HG03432 (cell line): Measurements from ENCODE around the gene PIK3CD.
A peak's percentile ranks its signal among the peaks of the same experiment; 100 is the strongest.
"Not testable (repeated sequence)": the region's sequence is repeated elsewhere in the genome, so short reads cannot be mapped to it uniquely, and the experiment has no call there.

Experiments used
- ATAC-seq: cut with Tn5 transposase; IDR thresholded peaks from one replicate; pipeline ENCODE4 v1.9.1; 2021; ENCODE audit warnings: mild to moderate bottlenecking, moderate library complexity; ENCODE audit not compliant: unreplicated experiment

The PIK3CD gene

DNA sequence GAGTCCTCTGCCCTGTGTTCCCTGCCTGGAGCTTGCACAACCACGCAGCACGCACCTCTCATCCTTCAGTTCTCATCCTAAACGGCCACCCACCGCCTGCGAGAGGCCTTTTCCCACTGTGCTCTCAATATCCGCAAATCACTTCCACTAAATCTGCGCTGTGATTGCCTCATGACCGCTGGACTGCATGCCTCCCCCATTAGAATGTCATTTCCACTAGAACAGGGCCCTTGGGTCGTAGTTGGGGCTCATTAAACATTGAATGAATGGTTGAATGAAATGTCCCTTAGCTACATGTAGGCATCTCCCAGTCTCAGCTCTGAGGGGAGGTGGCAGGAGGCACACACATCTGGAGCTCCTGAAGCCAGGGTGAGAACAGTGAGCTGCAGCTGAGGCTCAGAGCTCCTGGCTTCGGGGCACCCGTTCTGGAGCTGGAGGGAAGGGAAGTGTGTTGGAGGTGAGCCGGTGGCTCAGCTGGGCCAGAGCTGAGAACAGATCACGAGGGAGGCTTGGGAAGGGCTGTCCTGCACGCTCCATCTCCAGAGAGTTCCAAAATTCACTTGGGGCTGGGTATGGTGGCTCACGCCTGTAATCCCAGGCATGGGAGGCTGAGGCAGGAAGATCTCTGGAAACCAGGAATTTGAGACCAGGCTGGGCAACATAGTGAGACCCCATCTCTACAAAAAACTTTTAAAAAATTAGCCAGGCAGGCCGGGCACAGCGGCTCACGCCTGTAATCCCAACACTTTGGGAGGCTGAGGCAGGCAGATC is 32.4 kb upstream of the PIK3CD start:
- no peak for ATAC-seq

GRCh38 chr1:9621032-9621431 is 30.5 kb upstream of the PIK3CD start:
- ATAC-seq: no peak

- ATAC-seq: no peak
Observed at GRCh38 chr1:9624081-9624480, 27.4 kb upstream of the PIK3CD start.

GRCh38 chr1:9625030-9625429 is 26.5 kb upstream of the PIK3CD start:
- ATAC-seq: not testable (repeated sequence)

DNA sequence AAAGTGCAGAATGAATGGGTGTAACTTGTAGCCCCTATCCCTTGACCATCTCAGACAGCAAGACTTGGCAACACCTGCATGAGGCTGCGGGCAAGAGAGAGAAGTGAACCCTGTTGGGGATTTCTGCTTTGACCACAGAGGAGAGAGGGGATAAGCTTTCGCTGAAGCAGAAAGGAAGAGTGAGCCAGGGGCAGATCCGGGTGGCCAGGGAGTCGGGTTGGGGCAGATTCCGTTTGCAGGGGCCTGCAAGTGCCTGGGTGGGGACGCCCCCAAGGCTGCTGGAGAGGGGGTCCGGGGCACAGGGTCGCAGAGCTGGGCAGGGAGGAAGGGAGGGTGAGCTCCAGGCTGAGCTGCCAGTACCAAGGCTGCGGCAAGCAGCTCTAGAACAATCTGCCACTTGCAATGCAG is 25.3 kb upstream of the PIK3CD start:
- peak; percentile 45 for ATAC-seq

DNA sequence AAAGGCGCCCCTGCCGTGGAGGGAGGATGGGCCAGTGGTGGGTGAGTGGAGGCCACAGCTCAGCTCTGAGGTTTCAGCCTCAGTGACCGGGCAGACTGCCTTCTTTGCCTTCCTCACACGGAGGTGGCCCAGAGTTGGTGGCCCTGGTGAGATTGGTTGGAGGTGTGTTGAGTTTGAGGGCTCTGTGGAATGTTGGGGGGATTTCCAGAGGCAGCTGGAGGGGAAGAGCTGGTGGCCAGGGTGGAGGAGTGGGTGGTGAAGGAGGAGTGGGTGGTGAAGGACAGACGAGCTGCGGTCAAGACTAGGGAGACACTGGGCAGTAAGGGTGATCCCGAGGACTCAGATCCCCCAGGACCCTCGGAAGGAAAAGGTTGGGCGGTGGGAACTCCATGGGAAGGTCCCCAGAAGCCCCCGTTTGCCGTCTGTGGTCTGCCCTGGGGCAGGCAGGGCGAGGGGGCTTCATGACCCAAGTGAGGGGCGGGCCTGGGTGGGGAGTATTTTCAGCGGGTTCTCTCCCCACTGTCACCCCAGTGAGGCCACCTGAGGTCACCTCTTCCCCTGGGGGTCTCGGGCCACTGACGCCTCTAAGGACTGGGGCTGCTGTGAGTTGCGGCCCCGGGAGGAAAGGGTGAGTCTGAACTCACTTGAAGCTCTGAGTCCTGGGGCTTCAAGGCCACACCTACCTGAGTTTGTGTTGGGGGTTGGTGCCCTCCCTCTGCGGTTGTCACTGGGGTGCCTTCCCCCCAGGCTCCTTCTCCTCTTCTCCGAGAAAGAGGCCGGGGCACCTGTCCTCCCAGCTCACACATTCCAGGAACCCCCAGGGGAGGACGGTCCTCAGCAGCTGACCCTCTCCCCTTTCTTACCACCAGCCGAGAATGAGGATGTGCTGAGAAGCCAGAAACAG is 22.7 kb upstream of the PIK3CD start:
- ATAC-seq: no peak

GRCh38 chr1:9629445-9630201 is 21.9 kb upstream of the PIK3CD start:
- peak; percentile 25 for ATAC-seq

GRCh38 chr1:9630331-9631111 is 21.0 kb upstream of the PIK3CD start:
- no peak for ATAC-seq

GRCh38 chr1:9631613-9632012 is 19.9 kb upstream of the PIK3CD start:
- ATAC-seq: no peak

DNA sequence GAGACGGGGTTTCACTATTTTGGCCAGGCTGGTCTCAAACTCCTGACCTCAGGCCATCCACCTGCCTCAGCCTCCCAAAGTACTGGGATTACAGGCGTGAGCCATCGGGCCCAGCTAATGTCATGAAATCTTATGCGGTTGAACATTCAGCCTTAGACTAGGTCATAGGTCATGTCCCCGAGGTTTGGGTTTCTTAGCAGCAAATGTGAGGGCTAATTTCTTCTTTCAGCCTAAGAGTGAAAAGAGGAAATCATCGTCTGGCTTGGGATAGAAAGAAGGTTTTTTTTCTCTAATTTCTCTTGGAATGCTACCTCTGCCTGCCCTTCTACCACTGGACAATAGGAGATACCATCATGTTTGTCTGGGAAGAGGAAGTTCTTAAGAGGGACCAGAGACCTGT is 18.0 kb upstream of the PIK3CD start:
- ATAC-seq: no peak

- no peak for ATAC-seq
Observed at GRCh38 chr1:9634582-9634981, 16.9 kb upstream of the PIK3CD start.

DNA sequence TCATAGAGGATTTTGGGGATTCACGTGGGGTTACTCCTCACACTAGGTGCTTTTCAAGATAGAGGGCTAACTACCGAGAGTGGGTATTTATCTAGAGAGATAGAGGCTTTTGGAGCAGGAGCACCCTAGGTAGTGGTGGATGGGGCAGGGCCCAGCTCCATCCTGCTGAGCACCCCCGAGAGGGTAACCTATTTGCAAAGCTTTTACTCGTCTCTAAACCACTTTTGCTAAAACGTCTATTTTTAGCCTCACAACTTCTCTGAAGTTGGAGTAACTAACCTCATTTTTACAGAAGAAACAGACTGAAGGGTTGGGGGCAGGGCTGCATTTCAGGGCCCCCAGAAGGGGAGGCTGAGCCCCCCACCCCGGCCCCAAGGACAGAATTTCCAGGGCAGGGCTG is 12.3 kb upstream of the PIK3CD start:
- ATAC-seq: no peak

GRCh38 chr1:9643351-9644256 is 7.9 kb upstream of the PIK3CD start:
- ATAC-seq: no peak

- no peak for ATAC-seq
Observed at GRCh38 chr1:9646037-9646436, 5.5 kb upstream of the PIK3CD start.

DNA sequence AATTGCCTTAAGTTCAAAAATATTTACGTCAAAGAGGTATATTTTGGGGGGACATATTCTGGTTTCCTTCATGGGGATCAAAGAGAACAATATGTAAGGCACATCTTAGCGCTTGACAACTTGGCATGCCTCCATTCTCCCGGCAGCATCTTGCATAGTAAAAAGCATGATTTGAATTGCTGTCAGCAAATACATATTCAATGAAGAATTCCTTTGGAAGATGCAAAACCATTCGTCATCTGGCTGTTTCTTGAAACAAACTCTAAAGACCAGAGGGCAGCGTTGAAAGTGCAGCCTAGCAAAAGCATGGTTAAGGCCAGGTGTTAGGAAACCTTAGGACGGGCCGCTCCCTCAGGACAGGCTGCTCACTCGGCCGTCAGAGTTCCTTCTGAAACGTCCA is 3.4 kb upstream of the PIK3CD start:
- no peak for ATAC-seq

- ATAC-seq: no peak
Observed at GRCh38 chr1:9649769-9650168, 1.8 kb upstream of the PIK3CD start.

DNA sequence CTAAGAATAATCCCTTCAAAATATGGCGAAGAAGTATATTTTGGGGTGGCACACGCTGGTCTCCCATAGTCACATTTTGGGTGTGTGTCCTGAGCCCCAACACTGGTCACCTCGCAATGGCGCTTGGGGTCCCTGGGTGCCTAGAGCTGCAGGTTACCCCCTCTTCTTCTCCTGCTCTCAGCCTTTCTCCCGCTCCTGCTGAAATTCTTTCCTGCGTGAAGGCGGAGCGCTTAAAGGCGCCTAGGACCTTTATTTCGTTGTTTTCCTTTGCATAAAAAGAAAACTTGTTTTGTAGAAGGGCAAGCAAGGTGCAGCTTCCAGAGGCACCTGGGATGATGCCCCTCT is 339 bp upstream of the PIK3CD start:
- no peak for ATAC-seq

DNA sequence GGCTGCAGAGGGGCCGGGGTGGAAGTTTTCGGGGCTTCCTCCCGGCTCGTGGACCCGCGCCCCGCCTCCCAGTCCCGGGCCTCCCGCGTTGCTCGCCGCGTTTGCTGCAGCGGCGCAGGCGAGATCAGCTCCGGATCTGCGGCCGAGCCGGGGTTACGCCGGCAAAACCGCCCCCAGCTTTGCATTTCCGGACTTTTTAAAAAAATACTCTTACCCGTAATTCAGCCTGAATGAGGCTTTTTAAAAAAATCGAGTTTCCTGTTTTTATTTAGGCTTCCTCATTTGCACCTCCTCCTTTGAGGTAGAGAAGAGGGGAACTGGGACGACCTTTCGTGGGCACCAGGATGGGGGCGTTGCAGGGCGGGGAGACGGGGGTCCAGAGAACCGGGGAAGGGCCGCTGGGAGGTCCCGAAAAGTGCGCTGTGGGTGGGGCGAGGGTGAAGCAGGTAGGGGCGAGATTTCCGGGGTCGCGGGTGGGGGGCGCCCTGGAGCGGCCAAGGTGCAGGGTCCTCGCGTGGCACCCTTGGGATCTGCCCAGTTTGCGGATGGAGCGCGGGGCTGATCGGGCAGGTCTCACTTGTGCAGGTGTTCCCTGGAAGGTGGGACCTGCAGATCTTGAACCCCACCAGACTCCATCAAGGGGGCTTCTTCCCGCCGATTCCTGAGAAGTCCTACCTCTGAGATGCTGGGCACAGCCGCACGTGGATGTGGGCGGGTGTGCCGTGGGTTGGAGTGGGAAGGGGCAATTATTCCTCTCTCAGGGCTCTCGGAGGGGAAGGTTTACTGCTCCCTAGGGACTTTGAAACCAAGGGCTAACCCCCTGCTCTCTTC is 1.1 kb downstream of the PIK3CD start:
- ATAC-seq: peak; percentile 21

- ATAC-seq: no peak
Observed at GRCh38 chr1:9653210-9653490, 1.6 kb downstream of the PIK3CD start.
